Measurements from ENCODE around the gene FERMT2. TPM values are rescaled to one million over a fixed set of nuclear protein-coding genes. Genes with fewer than 3 reads are reported as not detected.

The FERMT2 gene
- total RNA-seq, 2 donors from 2014 or later = 38.8 to 62.9 TPM

DNA sequence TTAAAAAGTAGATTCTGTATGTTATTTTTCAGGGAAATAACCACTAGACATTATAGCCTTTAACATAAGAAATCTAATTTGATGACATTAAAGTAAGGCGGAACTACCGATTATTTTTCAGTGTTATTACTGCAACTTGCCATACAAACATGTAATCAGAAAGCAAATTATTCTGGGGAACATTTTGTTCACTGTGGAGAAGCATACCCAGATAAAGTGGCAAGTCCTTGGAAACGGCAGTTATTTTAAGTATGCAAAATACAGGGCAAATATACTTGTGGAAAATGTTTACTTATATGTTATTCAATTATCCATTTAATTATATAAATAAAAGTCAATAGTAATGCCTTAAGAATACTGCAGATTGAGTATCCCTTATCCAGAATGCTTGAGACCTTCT, 71.9 kb downstream of the FERMT2 start:
- WGBS = 89% methylated on average over 3 of the region's 3 CpGs
- TF ChIP-seq POLR2A (IDR thresholded peaks at IDR 0.05) = no peak
- TF ChIP-seq, protein P1, sequence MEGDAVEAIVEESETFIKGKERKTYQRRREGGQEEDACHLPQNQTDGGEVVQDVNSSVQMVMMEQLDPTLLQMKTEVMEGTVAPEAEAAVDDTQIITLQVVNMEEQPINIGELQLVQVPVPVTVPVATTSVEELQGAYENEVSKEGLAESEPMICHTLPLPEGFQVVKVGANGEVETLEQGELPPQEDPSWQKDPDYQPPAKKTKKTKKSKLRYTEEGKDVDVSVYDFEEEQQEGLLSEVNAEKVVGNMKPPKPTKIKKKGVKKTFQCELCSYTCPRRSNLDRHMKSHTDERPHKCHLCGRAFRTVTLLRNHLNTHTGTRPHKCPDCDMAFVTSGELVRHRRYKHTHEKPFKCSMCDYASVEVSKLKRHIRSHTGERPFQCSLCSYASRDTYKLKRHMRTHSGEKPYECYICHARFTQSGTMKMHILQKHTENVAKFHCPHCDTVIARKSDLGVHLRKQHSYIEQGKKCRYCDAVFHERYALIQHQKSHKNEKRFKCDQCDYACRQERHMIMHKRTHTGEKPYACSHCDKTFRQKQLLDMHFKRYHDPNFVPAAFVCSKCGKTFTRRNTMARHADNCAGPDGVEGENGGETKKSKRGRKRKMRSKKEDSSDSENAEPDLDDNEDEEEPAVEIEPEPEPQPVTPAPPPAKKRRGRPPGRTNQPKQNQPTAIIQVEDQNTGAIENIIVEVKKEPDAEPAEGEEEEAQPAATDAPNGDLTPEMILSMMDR (IDR thresholded peaks at IDR 0.05) = no peak
- TF ChIP-seq POLR2AphosphoS5 (IDR thresholded peaks at IDR 0.05) = no peak
- Histone ChIP-seq H3K9me3 (no peaks in the 10 kb centered on the region), H3K36me3 (no peaks in the 10 kb centered on the region), H3K27ac (no peak overlapping the region), H3K4me3 (no peak overlapping the region), H3K27me3 (replicated peaks; ENCODE audit: insufficient read depth) (no peaks in the 10 kb centered on the region), H3K4me1 (replicated peaks) (no peaks in the 10 kb centered on the region)
- DNase-seq (ENCODE audit: low spot score) = no peak
- intact Hi-C loops (cut with DNase I) = loop anchor here (10.0 kb wide), 1 partner anchor 66 kb away; no protein-coding TSS in a partner anchor

- Histone ChIP-seq H3K4me1 (replicated peaks) (no peaks in the 10 kb centered on the region), H3K36me3 (no peaks in the 10 kb centered on the region), H3K27ac (no peak overlapping the region), H3K4me3 (no peak overlapping the region), H3K9me3 (no peaks in the 10 kb centered on the region), H3K27me3 (replicated peaks; ENCODE audit: insufficient read depth) (no peaks in the 10 kb centered on the region)
- 35% methylated on average over 3 of the region's 3 CpGs for WGBS
- intact Hi-C loops (cut with DNase I) = loop anchor here (10.0 kb wide), 1 partner anchor 66 kb away; no protein-coding TSS in a partner anchor
- TF ChIP-seq POLR2A (IDR thresholded peaks at IDR 0.05) (no peak), POLR2AphosphoS5 (IDR thresholded peaks at IDR 0.05) (no peak)
- TF ChIP-seq, protein P1 (IDR thresholded peaks at IDR 0.05) = no peak
- no peak for DNase-seq (ENCODE audit: low spot score)
Observed at GRCh38 chr14:52878469-52878868, 72.4 kb downstream of the FERMT2 start.

DNA sequence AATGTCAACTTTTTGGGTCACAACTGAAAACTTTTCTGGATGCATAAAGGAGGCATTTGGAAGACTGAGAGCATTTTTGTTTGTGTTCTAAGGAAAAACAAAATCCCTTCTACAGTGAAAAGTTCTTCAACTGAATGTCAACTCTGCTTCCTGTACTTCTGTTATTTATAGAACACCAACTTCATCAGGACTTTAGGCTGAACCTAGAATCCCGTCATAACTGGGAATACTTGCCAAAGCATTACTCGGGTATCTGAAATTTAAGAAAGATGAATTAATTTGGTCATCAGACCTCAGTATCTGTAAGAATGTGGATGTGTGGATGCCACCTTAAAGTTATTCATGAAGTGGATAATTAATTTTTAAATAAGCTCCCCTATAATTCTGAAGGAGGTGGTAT, 73.2 kb downstream of the FERMT2 start:
- TF ChIP-seq, protein P1 (IDR thresholded peaks at IDR 0.05) = no peak
- no peak for TF ChIP-seq POLR2A (IDR thresholded peaks at IDR 0.05)
- TF ChIP-seq POLR2AphosphoS5 (IDR thresholded peaks at IDR 0.05) = no peak

DNA sequence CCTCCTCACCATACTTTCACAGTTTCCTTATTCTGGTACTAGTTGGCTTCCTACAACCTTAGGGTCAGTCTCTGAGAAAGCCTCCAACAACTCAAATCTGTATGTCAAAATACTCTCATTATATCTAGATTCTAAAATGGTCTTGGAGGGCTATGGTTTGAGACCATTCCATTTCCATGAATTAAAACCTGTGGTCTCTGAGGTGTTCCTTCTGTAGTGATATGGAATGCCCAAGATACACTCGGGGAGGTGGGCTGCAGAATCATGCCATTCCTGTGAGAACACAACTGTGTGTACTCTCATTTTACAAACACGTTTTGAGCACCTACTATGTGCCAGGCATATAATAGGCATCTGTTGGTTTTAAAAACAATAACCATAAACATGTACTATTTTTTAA, 74.0 kb downstream of the FERMT2 start:
- TF ChIP-seq POLR2A (IDR thresholded peaks at IDR 0.05) (no peak), POLR2AphosphoS5 (IDR thresholded peaks at IDR 0.05) (no peak)
- TF ChIP-seq, protein P1 (IDR thresholded peaks at IDR 0.05) = no peak
- no peak for DNase-seq (ENCODE audit: low spot score)
- no peaks in the 10 kb centered on the region for H3K9me3 ChIP-seq
- H3K4me3 ChIP-seq = no peak overlapping the region
- WGBS = 84% methylated on average over 2 of the region's 2 CpGs
- intact Hi-C loops (cut with DNase I) = loop anchor here (10.0 kb wide), 1 partner anchor 68 kb away; no protein-coding TSS in a partner anchor
- no peak overlapping the region for H3K27ac ChIP-seq
- H3K36me3 ChIP-seq = no peaks in the 10 kb centered on the region
- H3K4me1 ChIP-seq (replicated peaks) = no peaks in the 10 kb centered on the region
- H3K27me3 ChIP-seq (replicated peaks; ENCODE audit: insufficient read depth) = no peaks in the 10 kb centered on the region

More for the DNA sequence above, 73.2 kb downstream of the FERMT2 start:
- no peak for DNase-seq (ENCODE audit: low spot score)
- Histone ChIP-seq H3K36me3 (no peaks in the 10 kb centered on the region), H3K9me3 (no peaks in the 10 kb centered on the region), H3K27me3 (replicated peaks; ENCODE audit: insufficient read depth) (no peaks in the 10 kb centered on the region), H3K4me1 (replicated peaks) (no peaks in the 10 kb centered on the region), H3K4me3 (no peak overlapping the region), H3K27ac (no peak overlapping the region)
- WGBS = 66% methylated on average over 2 of the region's 2 CpGs
- intact Hi-C loops (cut with DNase I) = loop anchor here (10.0 kb wide), 1 partner anchor 67 kb away; no protein-coding TSS in a partner anchor

DNA sequence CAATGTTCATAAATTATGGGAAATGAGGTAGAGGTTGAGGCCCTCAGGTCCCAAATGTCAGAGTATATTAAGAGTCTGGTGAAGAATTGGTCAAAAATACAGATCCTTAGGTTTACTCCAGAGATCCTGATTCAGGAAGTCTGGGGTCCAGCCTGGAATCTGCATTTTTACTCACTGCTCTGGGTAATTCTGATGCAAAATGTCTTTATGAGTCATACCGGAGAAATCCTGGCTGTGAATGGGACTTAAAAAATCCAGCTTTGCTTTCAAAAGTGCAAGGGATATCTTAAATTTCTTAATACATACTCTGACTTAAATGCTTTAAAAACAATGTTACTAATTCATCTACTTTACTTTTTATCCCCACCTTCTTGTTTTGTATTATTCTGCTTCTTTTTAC, 74.5 kb downstream of the FERMT2 start:
- WGBS = 95% methylated on average over 1 of the region's 1 CpG
- DNase-seq (ENCODE audit: low spot score) = no peak
- Histone ChIP-seq H3K27me3 (replicated peaks; ENCODE audit: insufficient read depth) (no peaks in the 10 kb centered on the region), H3K9me3 (no peaks in the 10 kb centered on the region), H3K4me3 (no peak overlapping the region), H3K36me3 (no peaks in the 10 kb centered on the region), H3K27ac (no peak overlapping the region), H3K4me1 (replicated peaks) (no peaks in the 10 kb centered on the region)
- intact Hi-C loops (cut with DNase I) = loop anchor here (10.0 kb wide), 1 partner anchor 68 kb away; no protein-coding TSS in a partner anchor
- TF ChIP-seq, protein P1 (IDR thresholded peaks at IDR 0.05) = no peak
- TF ChIP-seq POLR2AphosphoS5 (IDR thresholded peaks at IDR 0.05) = no peak
- no peak for TF ChIP-seq POLR2A (IDR thresholded peaks at IDR 0.05)
